ENCODE data around the gene PANK2. TPM values are rescaled to one million over a fixed set of nuclear protein-coding genes. Genes with fewer than 3 reads are reported as not detected.

PANK2 gene
- total and polyA plus RNA-seq, 2 of the 8 experiments (the other 6 are each of a cell fraction or from before 2014, with no cell fraction given), result 17.1 to 57.5 TPM

DNA sequence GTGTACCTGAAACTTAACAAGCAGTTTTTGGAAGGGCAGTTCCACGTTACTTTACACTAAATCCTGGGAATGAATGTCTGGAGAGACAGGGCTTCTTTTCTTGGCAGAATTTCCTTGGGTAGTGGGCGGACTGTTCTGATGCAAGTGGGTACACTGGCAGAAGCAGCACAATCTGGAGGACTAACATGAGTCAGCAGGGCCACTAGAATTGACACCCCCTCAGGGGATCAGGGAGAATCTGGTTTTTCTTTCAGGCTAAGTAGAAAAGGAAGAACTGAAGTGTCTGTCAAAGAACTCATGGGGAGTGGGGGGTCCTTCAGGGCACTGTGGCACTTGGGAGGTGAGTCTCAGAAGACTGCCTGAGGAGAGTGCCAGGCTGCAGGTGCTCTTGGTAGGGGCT is 34.6 kb downstream of the PANK2 start:
- Histone ChIP-seq H3K9ac (replicated peaks in 1 of 4; ENCODE audit: extremely low read depth in 1 of 4, low read depth in 3 of 4, low read length in 3 of 4) (no peak overlapping the region), H3K36me3 (ENCODE audit: control insufficient read depth in 2 of 4, insufficient read depth in 4 of 4, low read length in 3 of 4) (peaks cover 10 to 56% (median 21%) of the 10 kb centered on the region in 4 experiments; a peak in 7 of 8 replicates), H2AFZ (ENCODE audit: low read length) (no peak overlapping the region), H3K18ac (ENCODE audit: extremely low read depth, low read length) (no peak overlapping the region), H3K4me1 (replicated peaks in 1 of 4; ENCODE audit: control insufficient read depth in 3 of 4, insufficient read depth in 4 of 4, low read length in 3 of 4) (peaks cover 0 to 19% (median 2%) of the 10 kb centered on the region in 4 experiments; a peak in 3 of 7 replicates), H4K8ac (ENCODE audit: extremely low read depth, insufficient read depth, low read length) (no peak overlapping the region), H2BK20ac (ENCODE audit: low read length) (no peak overlapping the region), H2BK5ac (ENCODE audit: low read depth, low read length) (no peak overlapping the region), H3K4ac (replicated peaks; ENCODE audit: insufficient read length, low read depth, low read length) (no peak overlapping the region), H3K79me2 (ENCODE audit: control insufficient read depth in 1 of 2, insufficient read depth in 2 of 2, low read length in 2 of 2) (peaks cover 0 to 33% of the 10 kb centered on the region in 2 experiments; a peak in 3 of 4 replicates), H3K56ac (replicated peaks; ENCODE audit: insufficient read length, low read depth, low read length) (no peak overlapping the region), H4K20me1 (replicated peaks in 1 of 2; ENCODE audit: control insufficient read depth in 1 of 2, insufficient read depth in 2 of 2, low read length in 2 of 2) (peaks cover 36 to 39% of the 10 kb centered on the region in 2 experiments), H4K5ac (ENCODE audit: insufficient read length, low read depth, low read length) (no peak overlapping the region), H2BK12ac (ENCODE audit: low read depth, low read length) (no peak overlapping the region), H3K27me3 (replicated peaks in 1 of 4; ENCODE audit: control insufficient read depth in 3 of 4, extremely low read depth in 1 of 4, insufficient read depth in 3 of 4, low read length in 3 of 4) (no peaks in the 10 kb centered on the region), H3K23ac (ENCODE audit: insufficient read length) (no peak overlapping the region), H3K23me2 (ENCODE audit: low read depth, low read length) (no peaks in the 10 kb centered on the region), H3K4me2 (ENCODE audit: insufficient read depth in 1 of 2, low read depth in 2 of 2, low read length in 2 of 2) (no peak overlapping the region), H2BK120ac (replicated peaks; ENCODE audit: low read depth, low read length) (no peak overlapping the region), H4K91ac (replicated peaks; ENCODE audit: insufficient read length, low read length) (no peak overlapping the region), H3K27ac (ENCODE audit: low read depth, low read length) (no peak overlapping the region), H3K79me1 (ENCODE audit: low read depth, low read length) (peaks cover 8% of the 10 kb centered on the region), H3K9me3 (ENCODE audit: insufficient read depth in 2 of 2, low read depth in 1 of 2, low read length in 1 of 2) (no peaks in the 10 kb centered on the region), H2AK5ac (ENCODE audit: low read depth, low read length) (no peak overlapping the region), H3K14ac (ENCODE audit: insufficient read length) (no peak overlapping the region), H3K4me3 (ENCODE audit: extremely low read depth in 1 of 4, insufficient read depth in 2 of 4, low read depth in 3 of 4, low read length in 4 of 4) (no peak overlapping the region), H2BK15ac (ENCODE audit: low read length) (no peak overlapping the region)
- no peak for DNase-seq (ENCODE audit: low read depth in 1 of 2, low spot score in 2 of 2)
- TF ChIP-seq EP300 (IDR thresholded peaks at IDR 0.05; ENCODE audit: borderline replicate concordance in 1 of 2, low read depth in 2 of 2, low read length in 2 of 2), result no peak
- TF ChIP-seq SAP30 (IDR thresholded peaks at IDR 0.05; ENCODE audit: insufficient read depth, insufficient replicate concordance, low read length), result no peak
- TF ChIP-seq JUND (IDR thresholded peaks at IDR 0.05; ENCODE audit: low read length), result no peak
- no peak for TF ChIP-seq SP4 (IDR thresholded peaks at IDR 0.05; ENCODE audit: low read length)
- TF ChIP-seq SIN3A (conservative IDR thresholded peaks at IDR 0.05 in 1 of 2, IDR thresholded peaks at IDR 0.05 in 1 of 2; ENCODE audit: low read depth in 1 of 2, low read length in 2 of 2), result no peak
- TF ChIP-seq HDAC6 (IDR thresholded peaks at IDR 0.05; ENCODE audit: low read depth, low read length), result no peak
- TF ChIP-seq TEAD4 (IDR thresholded peaks at IDR 0.05; ENCODE audit: low read depth, low read length), result no peak
- TF ChIP-seq, protein P1, sequence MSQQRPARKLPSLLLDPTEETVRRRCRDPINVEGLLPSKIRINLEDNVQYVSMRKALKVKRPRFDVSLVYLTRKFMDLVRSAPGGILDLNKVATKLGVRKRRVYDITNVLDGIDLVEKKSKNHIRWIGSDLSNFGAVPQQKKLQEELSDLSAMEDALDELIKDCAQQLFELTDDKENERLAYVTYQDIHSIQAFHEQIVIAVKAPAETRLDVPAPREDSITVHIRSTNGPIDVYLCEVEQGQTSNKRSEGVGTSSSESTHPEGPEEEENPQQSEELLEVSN (IDR thresholded peaks at IDR 0.05), result no peak
- ChIA-PET POLR2A (ENCODE audit: partially characterized antibody) (interaction anchor here (1.2 to 1.4 kb wide), 2 partner anchors 35 to 124 kb away, joined by 3 read pairs; no protein-coding TSS in a partner anchor), CTCF (ENCODE audit: partially characterized antibody) (interaction anchor here (4.3 kb wide), 1 partner anchor 148 kb away, joined by 16 read pairs; no protein-coding TSS in a partner anchor)
- WGBS, 2 experiments (ENCODE audit: extremely low coverage in 1 of 2, insufficient coverage in 1 of 2, insufficient read length in 1 of 2, insufficient replicate concordance in 2 of 2, low coverage in 1 of 2, low lambda C conversion rate in 2 of 2, missing lambda C conversion rate in 1 of 2), result 81% methylated on average over 2 of the region's 2 CpGs; no CpG with 5 or more reads in 1 of the 2 experiments
- FAIRE-seq, result no peak
